Measurements from ENCODE around the gene MAPT.

MAPT gene

DNA sequence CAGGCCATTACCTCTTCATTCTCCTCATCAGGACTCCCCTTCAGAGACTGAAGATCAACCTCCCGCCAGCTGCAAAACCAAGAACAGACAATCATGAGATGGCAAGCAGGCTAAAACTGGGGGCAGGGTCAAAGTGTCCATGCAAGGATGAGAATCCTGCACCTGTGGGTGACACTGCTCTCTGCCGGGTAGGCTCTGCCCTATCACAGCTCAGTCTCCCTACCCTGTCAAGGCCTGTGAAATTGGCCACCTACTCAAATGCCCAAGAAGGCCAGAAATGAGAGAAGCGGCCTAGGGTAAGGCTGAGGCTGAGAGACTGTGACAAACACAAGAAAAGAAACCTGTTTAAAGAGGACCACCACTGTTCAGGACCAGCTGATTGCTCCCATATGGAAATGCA is 139.0 kb downstream of the MAPT start:
- ChIA-PET POLR2A (ENCODE audit: low non-redundant PET) (no interaction called here), CTCF (no interaction called here)
- no peak for DNase-seq (ENCODE audit: low spot score)
- H3K27ac ChIP-seq, result no peak overlapping the region
- TF ChIP-seq, protein P1, sequence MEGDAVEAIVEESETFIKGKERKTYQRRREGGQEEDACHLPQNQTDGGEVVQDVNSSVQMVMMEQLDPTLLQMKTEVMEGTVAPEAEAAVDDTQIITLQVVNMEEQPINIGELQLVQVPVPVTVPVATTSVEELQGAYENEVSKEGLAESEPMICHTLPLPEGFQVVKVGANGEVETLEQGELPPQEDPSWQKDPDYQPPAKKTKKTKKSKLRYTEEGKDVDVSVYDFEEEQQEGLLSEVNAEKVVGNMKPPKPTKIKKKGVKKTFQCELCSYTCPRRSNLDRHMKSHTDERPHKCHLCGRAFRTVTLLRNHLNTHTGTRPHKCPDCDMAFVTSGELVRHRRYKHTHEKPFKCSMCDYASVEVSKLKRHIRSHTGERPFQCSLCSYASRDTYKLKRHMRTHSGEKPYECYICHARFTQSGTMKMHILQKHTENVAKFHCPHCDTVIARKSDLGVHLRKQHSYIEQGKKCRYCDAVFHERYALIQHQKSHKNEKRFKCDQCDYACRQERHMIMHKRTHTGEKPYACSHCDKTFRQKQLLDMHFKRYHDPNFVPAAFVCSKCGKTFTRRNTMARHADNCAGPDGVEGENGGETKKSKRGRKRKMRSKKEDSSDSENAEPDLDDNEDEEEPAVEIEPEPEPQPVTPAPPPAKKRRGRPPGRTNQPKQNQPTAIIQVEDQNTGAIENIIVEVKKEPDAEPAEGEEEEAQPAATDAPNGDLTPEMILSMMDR (conservative IDR thresholded peaks at IDR 0.05; ENCODE audit: low read depth), result no peak

DNA sequence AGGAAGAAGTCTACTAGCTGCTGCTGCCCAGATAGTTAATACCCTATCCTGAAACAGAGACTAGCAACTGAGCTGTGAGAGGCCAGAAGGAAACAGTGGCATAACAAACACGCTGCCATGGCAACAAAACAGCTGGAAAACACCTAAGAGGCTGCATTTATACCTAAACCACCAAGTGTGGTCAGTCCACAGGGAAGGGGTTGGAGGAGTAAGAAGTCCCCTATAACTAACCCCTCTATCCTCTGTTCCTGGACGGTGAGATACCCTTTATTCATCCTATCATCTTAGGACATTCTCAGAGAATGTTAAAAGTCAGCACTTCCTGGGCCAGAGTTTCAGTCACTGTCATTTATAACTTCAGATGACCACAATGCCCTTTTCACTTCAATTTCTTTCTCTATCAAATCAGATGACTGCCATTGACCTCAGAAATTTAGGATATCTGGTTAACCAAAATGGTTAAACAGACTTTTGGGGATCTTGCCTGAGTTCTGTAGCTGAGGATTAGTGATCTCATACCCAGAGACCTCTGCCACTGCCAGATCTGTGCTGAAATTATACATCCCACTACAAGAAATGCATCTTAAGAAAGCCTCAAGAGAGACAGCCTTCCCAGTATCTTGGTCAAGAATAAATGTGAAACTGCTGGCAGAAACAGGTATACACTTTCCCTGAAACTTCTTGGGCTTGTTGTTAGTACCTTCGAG is 140.9 kb downstream of the MAPT start:
- no peak for DNase-seq (ENCODE audit: low spot score)
- TF ChIP-seq, protein P1 (conservative IDR thresholded peaks at IDR 0.05; ENCODE audit: low read depth), result no peak
- CTCF ChIA-PET, result interaction anchor here (0.6 kb wide), 2 partner anchors 118 to 395 kb away, joined by 3 read pairs; no protein-coding TSS in a partner anchor
- POLR2A ChIA-PET (ENCODE audit: low non-redundant PET), result no interaction called here
- H3K27ac ChIP-seq, result no peak overlapping the region

DNA sequence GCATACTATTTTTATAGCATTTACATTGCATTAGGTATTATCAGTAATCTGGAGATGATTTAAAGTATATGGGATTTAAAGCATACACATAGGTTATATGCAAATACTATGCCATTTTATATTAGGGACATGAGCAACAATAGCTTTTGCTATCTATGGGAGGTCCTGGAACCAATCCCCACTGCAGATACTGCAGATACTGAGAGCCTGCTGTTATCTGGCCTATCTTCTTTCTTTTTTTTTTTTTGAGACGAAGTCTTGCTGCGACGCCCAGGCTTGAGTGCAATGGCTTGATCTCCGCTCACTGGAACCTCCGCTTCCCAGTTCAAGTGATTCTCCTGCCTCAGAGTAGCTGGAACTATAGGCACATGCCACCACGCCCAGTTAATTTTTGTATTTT is 142.1 kb downstream of the MAPT start:
- no peak for DNase-seq (ENCODE audit: low spot score)
- H3K27ac ChIP-seq, result no peak overlapping the region
- CTCF ChIA-PET, result interaction anchor here (0.7 to 0.9 kb wide), 2 partner anchors 8 to 17 kb away, joined by 3 read pairs; no protein-coding TSS in a partner anchor
- POLR2A ChIA-PET (ENCODE audit: low non-redundant PET), result no interaction called here
- TF ChIP-seq, protein P1 (conservative IDR thresholded peaks at IDR 0.05; ENCODE audit: low read depth), result no peak

DNA sequence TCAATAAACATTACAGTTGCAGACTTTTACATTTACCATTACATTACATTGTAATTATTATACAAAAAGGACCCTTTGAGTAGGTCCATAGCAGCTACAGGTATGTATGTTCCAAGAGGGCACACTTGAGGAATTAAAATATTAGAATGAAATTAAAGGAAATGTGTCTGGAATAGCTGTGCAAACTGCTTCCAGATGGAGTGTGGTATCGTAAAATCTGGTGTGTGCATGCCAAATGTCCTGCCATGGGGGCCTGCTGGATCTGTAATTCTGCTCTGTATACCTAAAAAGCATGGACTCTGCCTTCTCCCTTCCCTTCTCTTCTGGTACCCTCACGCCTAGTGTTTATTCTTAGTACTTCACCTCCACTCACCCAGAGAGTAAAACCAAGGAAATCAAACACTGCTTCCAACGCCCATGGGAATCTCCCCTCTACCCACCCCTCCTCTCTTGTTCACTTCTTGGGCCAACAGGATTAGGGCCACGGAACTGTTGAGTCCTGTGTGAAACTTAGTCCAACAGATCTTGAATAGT is 143.4 kb downstream of the MAPT start:
- H3K27ac ChIP-seq, result no peak overlapping the region
- ChIA-PET POLR2A (ENCODE audit: low non-redundant PET) (no interaction called here), CTCF (no interaction called here)
- DNase-seq (ENCODE audit: low spot score), result no peak
- TF ChIP-seq, protein P1 (conservative IDR thresholded peaks at IDR 0.05; ENCODE audit: low read depth), result no peak

DNA sequence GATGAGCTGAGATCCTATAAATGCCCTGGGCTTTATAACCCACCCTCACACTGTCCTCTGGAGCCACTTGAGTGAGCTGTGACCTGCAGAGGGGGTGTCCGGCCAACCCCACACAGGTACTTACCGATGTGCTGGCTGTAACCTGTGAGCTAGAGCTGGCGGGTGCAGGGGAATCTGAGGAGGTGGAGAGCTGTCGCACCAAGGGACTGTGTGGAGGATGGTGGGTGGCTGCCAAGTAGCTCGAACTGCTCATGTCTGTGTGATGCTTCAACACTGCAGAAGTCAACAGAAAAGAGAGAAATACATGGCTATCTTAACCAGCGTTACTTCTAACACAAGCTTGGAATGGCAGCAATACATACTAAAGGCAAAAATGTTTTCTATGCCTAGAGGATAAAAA is 144.1 kb downstream of the MAPT start:
- TF ChIP-seq, protein P1 (conservative IDR thresholded peaks at IDR 0.05; ENCODE audit: low read depth), result no peak
- CTCF ChIA-PET, result interaction anchor here (0.9 kb wide), 1 partner anchor 10 kb away, joined by 3 read pairs; no protein-coding TSS in a partner anchor
- DNase-seq (ENCODE audit: low spot score), result no peak
- no peak overlapping the region for H3K27ac ChIP-seq
- POLR2A ChIA-PET (ENCODE audit: low non-redundant PET), result no interaction called here

DNA sequence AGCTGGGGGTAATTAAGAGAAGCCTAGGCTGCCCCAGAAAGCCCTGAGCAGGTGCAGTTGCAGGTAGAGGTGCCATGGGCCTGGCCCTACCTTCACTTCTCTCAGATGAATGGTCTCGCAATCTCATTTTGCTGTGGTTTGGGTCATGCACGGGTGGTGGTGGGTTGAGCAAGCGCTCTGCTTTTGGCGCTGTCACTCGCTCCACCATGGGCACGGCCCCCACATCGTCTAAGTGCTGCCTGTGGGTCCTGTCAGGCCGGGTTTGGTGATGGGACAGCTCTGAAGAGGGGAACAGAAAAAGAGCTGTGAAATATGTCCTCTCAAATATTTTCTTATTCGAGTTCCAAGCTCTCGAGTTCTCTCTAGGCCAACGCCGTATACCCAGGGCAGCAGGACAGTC is 144.6 kb downstream of the MAPT start:
- POLR2A ChIA-PET (ENCODE audit: low non-redundant PET), result no interaction called here
- DNase-seq (ENCODE audit: low spot score), result no peak
- no peak overlapping the region for H3K27ac ChIP-seq
- CTCF ChIA-PET, result interaction anchor here (0.9 to 1.4 kb wide), 2 partner anchors 11 to 155 kb away, joined by 3 read pairs; no protein-coding TSS in a partner anchor
- TF ChIP-seq, protein P1 (conservative IDR thresholded peaks at IDR 0.05; ENCODE audit: low read depth), result no peak
